K562 (cell line): ENCODE results near the gene RNF224. TPM values are rescaled to one million over a fixed set of nuclear protein-coding genes. Genes with fewer than 3 reads are reported as not detected.

Experiments used
- ATAC-seq: fragments of 200-7000 bp; cut with Tn5 transposase; 3 replicates; pipeline ENCODE4 v1.9.1; 2020; ENCODE audit warnings: moderate library complexity
- BruUV-seq: library from RNA; stranded (reverse); fragments of 400-500 nt; replicated peaks from 2 replicates; lab custom pipeline; 2021; lab: Mats Ljungman, UMichigan
- CTCF ChIA-PET: fragments of 300-600 bp; formaldehyde crosslinking; extraction: SDS; loops from one replicate; lab custom pipeline; 2021; ENCODE audit warnings: low intra/inter-chr PET ratio; lab: Yijun Ruan, JAX
- POLR2A ChIA-PET: fragments of 300-600, 350-650 bp; sonication (Branson Sonifier 250); formaldehyde crosslinking; extraction: SDS; loops from one replicate; lab custom pipeline; 2021; ENCODE audit warnings: antibody characterized with exemption, inconsistent platforms; lab: Yijun Ruan, JAX
- DNase-seq, 4 experiments: peaks; one replicate each; pipeline versions ENCODE4 v3.0.0 to v3.0.0-alpha.2; 2011 to 2018; ENCODE audit warnings: low spot score in 3 of 4, mixed read lengths in 3 of 4; ENCODE audit errors: extremely low read depth in 1 of 4
- FAIRE-seq: peaks from 2 replicates; lab custom pipeline; 2011; peaks lifted over from hg19 to GRCh38; lab: Jason Lieb, UNC
- H2AFZ ChIP-seq: 2 replicates; pipeline ENCODE4 v1.6.0; 2011; ENCODE audit warnings: low read depth, low read length, control low read depth, inconsistent platforms
- H3K27ac ChIP-seq: fragments of 200-600 bp; 3 replicates; pipeline ENCODE4 v1.8.0; 2011; ENCODE audit warnings: low read depth, mild to moderate bottlenecking, control low read depth, inconsistent platforms, low read length, moderate library complexity, mixed read lengths; ENCODE audit errors: extremely low read depth
- H3K27me3 ChIP-seq, 2 experiments: fragments of 300-600 bp in 1 of 2; 2 replicates in 1 of 2; 3 replicates in 1 of 2; pipeline versions ENCODE4 v1.6.0 to v1.8.0; 2011; ENCODE audit warnings: inconsistent platforms in 2 of 2, low read length in 2 of 2, mild to moderate bottlenecking in 1 of 2, mixed read lengths in 1 of 2, moderate library complexity in 1 of 2; ENCODE audit not compliant: control insufficient read depth in 2 of 2, insufficient read depth in 2 of 2
- H3K36me3 ChIP-seq: fragments of 300-600 bp; 3 replicates; pipeline ENCODE4 v1.8.0; 2011; ENCODE audit warnings: mild to moderate bottlenecking, low read length, inconsistent platforms; ENCODE audit not compliant: control insufficient read depth, insufficient read depth
- H3K4me1 ChIP-seq, 2 experiments: fragments of 200-600 bp in 1 of 2; replicated peaks in 1 of 2; 2 replicates in 1 of 2; 3 replicates in 1 of 2; pipeline versions ENCODE4 v1.5.1 to v1.8.0; 2011; ENCODE audit warnings: inconsistent platforms in 2 of 2, low read length in 2 of 2, mild to moderate bottlenecking in 1 of 2, mixed read lengths in 1 of 2, moderate library complexity in 1 of 2; ENCODE audit not compliant: control insufficient read depth in 2 of 2, insufficient read depth in 2 of 2
- H3K4me2 ChIP-seq: 2 replicates; pipeline ENCODE4 v1.6.1; 2011; ENCODE audit warnings: low read length, control low read depth, inconsistent platforms, mixed read lengths; ENCODE audit not compliant: insufficient read depth
- H3K4me3 ChIP-seq: fragments of 200-600 bp; sonication (generic), shearing (Covaris generic); 2 replicates; pipeline ENCODE4 v1.5.1; 2016; ENCODE audit warnings: control low read depth, inconsistent platforms
- H3K79me2 ChIP-seq: fragments of 200-600 bp; 3 replicates; pipeline ENCODE4 v1.8.0; 2011; ENCODE audit warnings: low read length, inconsistent platforms; ENCODE audit not compliant: control insufficient read depth, insufficient read depth
- H3K9ac ChIP-seq, 2 experiments: 2 replicates each; pipeline versions ENCODE4 v1.6.0 to v1.6.1; 2011; ENCODE audit warnings: low read depth in 2 of 2, low read length in 2 of 2, control low read depth in 1 of 2, inconsistent platforms in 1 of 2, mild to moderate bottlenecking in 1 of 2, mixed read lengths in 1 of 2; ENCODE audit not compliant: insufficient read depth in 1 of 2
- H3K9me1 ChIP-seq: one replicate; pipeline ENCODE4 v1.6.0; 2011; ENCODE audit warnings: inconsistent platforms, mild to moderate bottlenecking, low read length, moderate library complexity; ENCODE audit not compliant: control insufficient read depth, insufficient read depth
- H3K9me3 ChIP-seq: replicated peaks from 2 replicates; pipeline ENCODE4 v1.5.1; 2011; ENCODE audit warnings: low read depth, low read length, inconsistent platforms; ENCODE audit not compliant: control insufficient read depth, insufficient read depth
- H4K20me1 ChIP-seq: replicated peaks from 2 replicates; pipeline ENCODE4 v1.6.1; 2011; ENCODE audit warnings: low read length, inconsistent platforms, mixed read lengths; ENCODE audit not compliant: control insufficient read depth, insufficient read depth
- ARID2 ChIP-seq: fragments of 450-650 bp; IDR thresholded peaks from 2 replicates; pipeline ENCODE4 v1.6.1; 2017; ENCODE audit warnings: antibody characterized with exemption, mild to moderate bottlenecking
- ELF1 ChIP-seq: fragments of 200-800 bp; sonication (Bioruptor generic); IDR thresholded peaks from 2 replicates; pipeline ENCODE4 v1.6.1; 2016; ENCODE audit warnings: missing genetic modification characterization, missing compliant biosample characterization
- FOXA1 ChIP-seq: fragments of 450-650 bp; IDR thresholded peaks from 2 replicates; pipeline ENCODE4 v1.6.1; 2016; ENCODE audit warnings: mild to moderate bottlenecking, borderline replicate concordance
- NFIC ChIP-seq: fragments of 450-650 bp; IDR thresholded peaks from 2 replicates; pipeline ENCODE4 v1.6.1; 2017; ENCODE audit warnings: mild to moderate bottlenecking, inconsistent platforms
- PCBP1 ChIP-seq: fragments of 200-400 bp; formaldehyde crosslinking; IDR thresholded peaks from 2 replicates; pipeline ENCODE4 v1.6.1; 2018; ENCODE audit warnings: mild to moderate bottlenecking, low read depth, low read length; ENCODE audit not compliant: poor library complexity, severe bottlenecking
- RBM22 ChIP-seq: fragments of 200-400 bp; formaldehyde crosslinking; IDR thresholded peaks from 2 replicates; pipeline ENCODE4 v1.6.1; 2018; ENCODE audit warnings: low read length, low read depth; ENCODE audit not compliant: poor library complexity, severe bottlenecking
- SREBF1 ChIP-seq: fragments of 150-350 bp; IDR thresholded peaks from 2 replicates; pipeline ENCODE4 v1.6.1; 2014; ENCODE audit warnings: antibody characterized with exemption, low read depth, low read length, borderline replicate concordance
- TRIM28 ChIP-seq: fragments of 450-650 bp; IDR thresholded peaks from 2 replicates; pipeline ENCODE4 v1.6.1; 2017
- ZBTB7A ChIP-seq: IDR thresholded peaks from 2 replicates; pipeline ENCODE4 v1.6.1; 2011; ENCODE audit warnings: low read depth, mild to moderate bottlenecking, low read length, moderate library complexity, borderline replicate concordance; ENCODE audit not compliant: control insufficient read depth
- ZNF584 ChIP-seq: fragments of 200-800 bp; sonication (Bioruptor generic); IDR thresholded peaks from 2 replicates; pipeline ENCODE4 v1.6.1; 2016; ENCODE audit warnings: low read depth, mild to moderate bottlenecking, missing genetic modification characterization, missing compliant biosample characterization
- ZNF592 ChIP-seq: fragments of 450-650 bp; IDR thresholded peaks from 2 replicates; pipeline ENCODE4 v1.6.1; 2017; ENCODE audit warnings: antibody characterized with exemption, mild to moderate bottlenecking
- ZNF717 ChIP-seq: fragments of 250-450 bp; sonication (Bioruptor Pico); IDR thresholded peaks from 2 replicates; pipeline ENCODE4 v1.5.0; 2021
- WGBS: fragments of 100-300 bp; shearing (Covaris generic); methylation state at CpG from one replicate; pipeline ENCODE4 v1.1.6; 2016; ENCODE audit warnings: low coverage, mixed read lengths; ENCODE audit not compliant: insufficient coverage; ENCODE audit errors: missing lambda C conversion rate; 5-methylcytosine and 5-hydroxymethylcytosine counted together
- in situ Hi-C: fragments of 300-500 bp; cut with MboI; formaldehyde crosslinking; loops from 4 replicates; pipeline ENCODE4 v1.15.0; 2018; ENCODE audit warnings: inconsistent platforms, mixed read lengths
- intact Hi-C: fragments of 100-400 bp; cut with micrococcal nuclease; formaldehyde crosslinking; loops from 2 replicates; pipeline ENCODE4 v1.14.2; 2022
- polyA plus RNA-seq, 8 experiments: library from polyadenylated mRNA; depleted of rRNA in 4 of 8; stranded (reverse) in 5 of 8; unstranded in 3 of 8; fragments of >200 nt; fragmentation: Nextera tagmentation in 2 of 8; fragmentation: Illumina TruSeq in 1 of 8; extraction: Ambion mirVana in 2 of 8; extraction: Trizol in 1 of 8; gene quantifications; 2 replicates each; pipeline versions ENCODE4 v1.2.1 to v1.2.3, GENCODE V29; 2011 to 2014; ENCODE audit warnings: inconsistent platforms in 1 of 8, missing spikeins in 1 of 8
- total RNA-seq, 7 experiments: library from RNA; depleted of rRNA in 6 of 7; stranded (reverse); fragments of >200 nt in 6 of 7; fragmentation: Illumina TruSeq in 2 of 7; extraction: Trizol in 2 of 7; gene quantifications; 2 replicates each; pipeline versions ENCODE4 v1.2.1 to v1.2.3, GENCODE V29; 2011 to 2021; ENCODE audit warnings: low replicate concordance in 1 of 7
- TF ChIP-seq, protein P1 (sequence below): sonication (generic); formaldehyde crosslinking; IDR thresholded peaks from 2 replicates; pipeline ENCODE4 v1.8.0; 2022; ENCODE audit warnings: mild to moderate bottlenecking, missing genetic modification reagents
- TF ChIP-seq, protein P2 (sequence below): sonication (generic); formaldehyde crosslinking; IDR thresholded peaks from 2 replicates; pipeline ENCODE4 v1.9.0; 2022; ENCODE audit warnings: mild to moderate bottlenecking, missing genetic modification reagents
- TF ChIP-seq, protein P3 (sequence below): sonication (generic); formaldehyde crosslinking; IDR thresholded peaks from 2 replicates; pipeline ENCODE4 v1.8.1; 2023; ENCODE audit warnings: mild to moderate bottlenecking, missing genetic modification reagents

The RNF224 gene
- total and polyA plus RNA-seq, 9 of the 15 experiments (the other 6 are each of a cell fraction or from before 2014, with no cell fraction given), result not detected

DNA sequence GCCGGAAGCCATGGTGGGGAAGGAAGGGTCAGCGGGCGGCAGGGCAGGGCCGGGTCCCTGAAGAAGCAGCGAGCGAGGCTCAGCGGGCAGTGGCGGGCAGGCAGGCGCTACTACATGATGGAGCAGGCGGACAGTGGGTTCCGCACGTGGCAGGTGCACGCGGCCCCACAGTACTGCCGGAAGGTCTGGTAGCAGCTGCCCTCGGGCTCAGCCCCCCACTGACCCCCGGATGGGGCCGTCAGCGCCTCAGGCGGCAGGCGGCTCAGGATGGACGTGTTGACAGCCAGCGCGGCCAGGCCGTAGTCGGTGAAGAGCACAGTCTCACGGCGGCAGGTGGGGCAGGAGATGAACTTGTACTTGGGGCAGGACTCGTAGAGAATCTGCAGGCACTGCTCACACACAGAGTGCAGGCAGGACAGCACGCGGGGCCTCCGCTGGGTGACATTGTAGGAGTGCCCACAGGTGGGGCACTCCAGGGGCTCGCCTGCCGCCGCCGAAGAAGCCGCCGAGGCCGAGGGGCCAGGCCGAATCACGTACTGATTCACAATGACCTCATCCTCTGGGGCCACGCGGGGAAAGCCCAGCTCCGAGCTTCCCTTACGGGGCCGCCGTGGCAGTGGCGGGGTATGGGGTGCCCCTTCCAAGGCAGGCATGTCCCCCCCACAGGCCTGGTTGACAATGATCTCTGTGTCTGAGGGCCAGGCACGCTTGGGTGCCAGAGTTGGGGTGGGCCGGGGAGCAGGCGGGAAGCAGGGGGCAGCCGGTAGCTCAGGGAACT lies 6.8 kb upstream of the RNF224 start:
- in situ Hi-C loops (no loop called here), intact Hi-C loops (no loop called here)
- Histone ChIP-seq H3K4me1 (peaks cover 34 to 93% of the 10 kb centered on the region in 2 experiments), H2AFZ (no peak overlapping the region), H4K20me1 (no peaks in the 10 kb centered on the region), H3K9me1 (no peaks in the 10 kb centered on the region), H3K79me2 (peaks cover 18% of the 10 kb centered on the region; the same call in 2 of the 3 replicates), H3K27ac (no peak overlapping the region), H3K4me3 (no peak overlapping the region), H3K4me2 (no peak overlapping the region), H3K9ac (peak overlapping the region in 1 of 2 experiments; percentile 77; a peak in 1 of 4 replicates), H3K36me3 (peaks cover 16% of the 10 kb centered on the region; the same call in 1 of the 3 replicates), H3K9me3 (no peaks in the 10 kb centered on the region), H3K27me3 (no peaks in the 10 kb centered on the region)
- no TSS peak for BruUV-seq
- DNase-seq (no peak), ATAC-seq (no peak), FAIRE-seq (no peak)
- 89% methylated on average over 43 of the region's 52 CpGs for WGBS
- CTCF ChIA-PET, result no interaction called here
- POLR2A ChIA-PET, result interaction anchor here (0.9 to 2.1 kb wide), 5 partner anchors 12 to 32 kb away, joined by 3 to 6 read pairs (median 4); partner anchors contain the start of genes ANAPC2, SSNA1 and TUBB4B
- TF ChIP-seq SREBF1 (no peak), ZNF717 (CRISPR knock-in tag) (no peak), FOXA1 (no peak), ELF1 (tag) (no peak), ZNF592 (no peak), ARID2 (no peak), ZNF584 (no peak), TRIM28 (no peak), ZBTB7A (0 out of 2 replicates have a peak, but pooled peaks have one; percentile 14), PCBP1 (no peak), RBM22 (peak; percentile 56), NFIC (no peak)
- TF ChIP-seq, protein P1, sequence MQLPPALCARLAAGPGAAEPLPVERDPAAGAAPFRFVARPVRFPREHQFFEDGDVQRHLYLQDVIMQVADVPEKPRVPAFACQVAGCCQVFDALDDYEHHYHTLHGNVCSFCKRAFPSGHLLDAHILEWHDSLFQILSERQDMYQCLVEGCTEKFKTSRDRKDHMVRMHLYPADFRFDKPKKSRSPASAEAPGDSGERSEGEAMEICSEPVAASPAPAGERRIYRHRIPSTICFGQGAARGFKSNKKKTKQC (CRISPR knock-in tag), result no peak
- TF ChIP-seq, protein P2, sequence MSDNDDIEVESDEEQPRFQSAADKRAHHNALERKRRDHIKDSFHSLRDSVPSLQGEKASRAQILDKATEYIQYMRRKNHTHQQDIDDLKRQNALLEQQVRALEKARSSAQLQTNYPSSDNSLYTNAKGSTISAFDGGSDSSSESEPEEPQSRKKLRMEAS (CRISPR knock-in tag), result peak; percentile 50; the same call in 1 of the 2 replicates
- TF ChIP-seq, protein P3, sequence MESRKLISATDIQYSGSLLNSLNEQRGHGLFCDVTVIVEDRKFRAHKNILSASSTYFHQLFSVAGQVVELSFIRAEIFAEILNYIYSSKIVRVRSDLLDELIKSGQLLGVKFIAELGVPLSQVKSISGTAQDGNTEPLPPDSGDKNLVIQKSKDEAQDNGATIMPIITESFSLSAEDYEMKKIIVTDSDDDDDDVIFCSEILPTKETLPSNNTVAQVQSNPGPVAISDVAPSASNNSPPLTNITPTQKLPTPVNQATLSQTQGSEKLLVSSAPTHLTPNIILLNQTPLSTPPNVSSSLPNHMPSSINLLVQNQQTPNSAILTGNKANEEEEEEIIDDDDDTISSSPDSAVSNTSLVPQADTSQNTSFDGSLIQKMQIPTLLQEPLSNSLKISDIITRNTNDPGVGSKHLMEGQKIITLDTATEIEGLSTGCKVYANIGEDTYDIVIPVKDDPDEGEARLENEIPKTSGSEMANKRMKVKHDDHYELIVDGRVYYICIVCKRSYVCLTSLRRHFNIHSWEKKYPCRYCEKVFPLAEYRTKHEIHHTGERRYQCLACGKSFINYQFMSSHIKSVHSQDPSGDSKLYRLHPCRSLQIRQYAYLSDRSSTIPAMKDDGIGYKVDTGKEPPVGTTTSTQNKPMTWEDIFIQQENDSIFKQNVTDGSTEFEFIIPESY (CRISPR knock-in tag), result peak; percentile 98
